Measurements from ENCODE around the gene ASIC1.

DNA sequence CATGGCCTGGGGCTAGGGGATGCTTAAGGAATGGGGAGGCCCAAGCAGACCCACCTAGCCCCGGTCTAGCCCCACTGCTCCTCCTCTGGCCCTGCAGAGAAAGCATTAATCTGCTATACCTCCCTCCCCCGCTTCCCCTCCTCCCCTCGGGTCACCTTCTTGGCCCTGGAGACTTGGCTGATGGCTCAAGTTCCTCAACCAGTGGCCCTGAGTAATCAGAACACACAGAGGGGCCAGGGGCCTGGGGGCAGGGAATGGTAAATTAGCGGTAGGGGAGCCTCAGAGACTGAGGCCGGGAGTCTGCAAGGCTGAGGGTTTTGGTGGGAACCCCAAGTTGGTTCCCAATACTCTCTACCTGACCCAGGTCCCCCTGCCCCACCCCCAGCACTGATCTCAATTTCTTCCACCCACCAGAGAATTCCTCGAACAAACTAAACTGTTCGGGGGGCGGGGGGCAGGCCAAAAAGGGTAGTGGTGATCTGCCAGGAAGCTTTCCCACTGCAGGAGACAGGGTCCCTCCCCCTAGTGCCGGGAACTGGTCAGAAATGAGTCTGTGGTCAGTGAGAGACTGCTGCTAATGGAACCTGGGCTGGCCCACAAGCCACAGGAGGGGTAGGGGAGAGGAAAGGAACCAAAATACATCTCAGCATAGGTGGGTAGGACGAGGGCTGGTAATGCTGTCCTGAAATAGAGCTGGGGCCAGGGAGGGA, 15.0 kb downstream of the ASIC1 start:
- TF ChIP-seq, protein P1, sequence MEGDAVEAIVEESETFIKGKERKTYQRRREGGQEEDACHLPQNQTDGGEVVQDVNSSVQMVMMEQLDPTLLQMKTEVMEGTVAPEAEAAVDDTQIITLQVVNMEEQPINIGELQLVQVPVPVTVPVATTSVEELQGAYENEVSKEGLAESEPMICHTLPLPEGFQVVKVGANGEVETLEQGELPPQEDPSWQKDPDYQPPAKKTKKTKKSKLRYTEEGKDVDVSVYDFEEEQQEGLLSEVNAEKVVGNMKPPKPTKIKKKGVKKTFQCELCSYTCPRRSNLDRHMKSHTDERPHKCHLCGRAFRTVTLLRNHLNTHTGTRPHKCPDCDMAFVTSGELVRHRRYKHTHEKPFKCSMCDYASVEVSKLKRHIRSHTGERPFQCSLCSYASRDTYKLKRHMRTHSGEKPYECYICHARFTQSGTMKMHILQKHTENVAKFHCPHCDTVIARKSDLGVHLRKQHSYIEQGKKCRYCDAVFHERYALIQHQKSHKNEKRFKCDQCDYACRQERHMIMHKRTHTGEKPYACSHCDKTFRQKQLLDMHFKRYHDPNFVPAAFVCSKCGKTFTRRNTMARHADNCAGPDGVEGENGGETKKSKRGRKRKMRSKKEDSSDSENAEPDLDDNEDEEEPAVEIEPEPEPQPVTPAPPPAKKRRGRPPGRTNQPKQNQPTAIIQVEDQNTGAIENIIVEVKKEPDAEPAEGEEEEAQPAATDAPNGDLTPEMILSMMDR (conservative IDR thresholded peaks at IDR 0.05; ENCODE audit: low read depth, low read length), result no peak
- TF ChIP-seq MAZ (IDR thresholded peaks at IDR 0.05; ENCODE audit: borderline replicate concordance, low read depth, low read length), result no peak
- no peak for TF ChIP-seq RAD21 (IDR thresholded peaks at IDR 0.05; ENCODE audit: low read length)
- TF ChIP-seq POLR2A (IDR thresholded peaks at IDR 0.05; ENCODE audit: low read depth, low read length), result no peak
- no peak for TF ChIP-seq CEBPB (IDR thresholded peaks at IDR 0.05; ENCODE audit: low read depth, low read length)
- TF ChIP-seq BHLHE40 (IDR thresholded peaks at IDR 0.05; ENCODE audit: low read depth, low read length), result no peak
- TF ChIP-seq SMC3 (IDR thresholded peaks at IDR 0.05; ENCODE audit: low read depth, low read length), result no peak
- TF ChIP-seq NFE2L2 (IDR thresholded peaks at IDR 0.05; ENCODE audit: low read depth, low read length), result no peak
- no peak for TF ChIP-seq MXI1 (IDR thresholded peaks at IDR 0.05; ENCODE audit: borderline replicate concordance, low read depth, low read length)
- TF ChIP-seq RFX5 (IDR thresholded peaks at IDR 0.05; ENCODE audit: low read depth, low read length), result no peak
- TF ChIP-seq MAFK (IDR thresholded peaks at IDR 0.05; ENCODE audit: low read depth, low read length), result no peak
- TF ChIP-seq RCOR1 (IDR thresholded peaks at IDR 0.05; ENCODE audit: insufficient replicate concordance, low read length), result no peak
- TF ChIP-seq, protein P2, sequence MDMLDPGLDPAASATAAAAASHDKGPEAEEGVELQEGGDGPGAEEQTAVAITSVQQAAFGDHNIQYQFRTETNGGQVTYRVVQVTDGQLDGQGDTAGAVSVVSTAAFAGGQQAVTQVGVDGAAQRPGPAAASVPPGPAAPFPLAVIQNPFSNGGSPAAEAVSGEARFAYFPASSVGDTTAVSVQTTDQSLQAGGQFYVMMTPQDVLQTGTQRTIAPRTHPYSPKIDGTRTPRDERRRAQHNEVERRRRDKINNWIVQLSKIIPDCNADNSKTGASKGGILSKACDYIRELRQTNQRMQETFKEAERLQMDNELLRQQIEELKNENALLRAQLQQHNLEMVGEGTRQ (IDR thresholded peaks at IDR 0.05; ENCODE audit: low read depth, low read length), result no peak

Data from IMR-90 (cell line).